ENCODE results near the gene RBM8A.

RBM8A gene

GRCh38 chr1:145874646-145875045, 52.6 kb downstream of the RBM8A start:
- no peak for DNase-seq (ENCODE audit: low read depth)

DNA sequence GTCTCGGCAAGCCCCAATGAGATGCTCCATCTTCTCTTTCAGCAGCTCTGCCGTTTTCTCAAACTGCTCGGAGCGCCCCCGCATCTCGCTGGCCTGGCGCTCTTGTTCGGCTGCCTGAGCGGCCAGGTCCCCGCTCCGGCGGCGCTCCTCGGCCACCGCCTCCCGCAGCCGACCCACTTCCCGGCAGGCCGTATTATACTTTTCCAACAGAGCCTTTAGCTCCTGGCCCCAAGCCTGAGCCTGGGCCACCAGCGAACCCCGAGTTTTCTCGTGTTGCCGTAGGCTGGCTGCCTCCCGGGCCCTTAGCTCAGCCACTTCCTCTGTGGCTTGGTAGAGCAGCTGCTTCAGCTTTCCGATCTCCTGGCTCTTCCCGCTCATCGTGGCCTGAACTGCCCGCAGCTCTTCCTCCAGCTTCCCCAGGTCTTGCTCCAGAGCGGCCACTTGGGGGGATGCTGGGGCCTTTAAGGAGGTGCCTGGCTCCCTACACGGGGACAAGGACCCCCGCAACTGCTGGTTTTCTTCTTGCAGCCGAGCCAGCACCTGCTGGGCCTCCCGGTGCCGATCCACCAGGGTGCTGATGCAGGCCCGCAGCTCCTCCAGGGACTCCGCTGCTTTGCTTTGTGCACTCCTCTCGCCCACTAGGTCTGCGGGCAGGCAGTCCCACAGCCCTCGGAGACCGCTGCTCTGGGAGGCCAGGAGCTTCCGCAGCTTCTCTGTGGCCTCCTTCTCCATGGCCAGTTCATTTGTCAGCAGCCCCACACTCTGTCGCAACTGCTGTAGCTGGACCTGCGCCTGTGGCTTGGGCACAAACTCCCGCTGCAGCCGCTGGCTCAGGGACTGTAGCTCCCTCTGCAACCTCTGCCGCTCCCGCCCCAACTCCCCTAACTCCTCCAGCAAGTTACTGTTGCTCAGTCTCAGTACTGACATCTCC, 55.0 kb downstream of the RBM8A start:
- DNase-seq (ENCODE audit: low read depth), result no peak
